HuH-7 (cell line): Measurements from ENCODE around the gene KRTAP10-2.
"Not testable (repeated sequence)": the region's sequence is repeated elsewhere in the genome, so short reads cannot be mapped to it uniquely, and the experiment has no call there.

Source experiments
- DNase-seq: peaks from one replicate; pipeline ENCODE4 v3.0.0; 2011; ENCODE audit warnings: low spot score

KRTAP10-2 gene, protein sequence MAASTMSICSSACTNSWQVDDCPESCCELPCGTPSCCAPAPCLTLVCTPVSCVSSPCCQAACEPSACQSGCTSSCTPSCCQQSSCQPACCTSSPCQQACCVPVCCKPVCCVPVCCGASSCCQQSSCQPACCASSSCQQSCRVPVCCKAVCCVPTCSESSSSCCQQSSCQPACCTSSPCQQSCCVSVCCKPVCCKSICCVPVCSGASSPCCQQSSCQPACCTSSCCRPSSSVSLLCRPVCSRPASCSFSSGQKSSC

DNA sequence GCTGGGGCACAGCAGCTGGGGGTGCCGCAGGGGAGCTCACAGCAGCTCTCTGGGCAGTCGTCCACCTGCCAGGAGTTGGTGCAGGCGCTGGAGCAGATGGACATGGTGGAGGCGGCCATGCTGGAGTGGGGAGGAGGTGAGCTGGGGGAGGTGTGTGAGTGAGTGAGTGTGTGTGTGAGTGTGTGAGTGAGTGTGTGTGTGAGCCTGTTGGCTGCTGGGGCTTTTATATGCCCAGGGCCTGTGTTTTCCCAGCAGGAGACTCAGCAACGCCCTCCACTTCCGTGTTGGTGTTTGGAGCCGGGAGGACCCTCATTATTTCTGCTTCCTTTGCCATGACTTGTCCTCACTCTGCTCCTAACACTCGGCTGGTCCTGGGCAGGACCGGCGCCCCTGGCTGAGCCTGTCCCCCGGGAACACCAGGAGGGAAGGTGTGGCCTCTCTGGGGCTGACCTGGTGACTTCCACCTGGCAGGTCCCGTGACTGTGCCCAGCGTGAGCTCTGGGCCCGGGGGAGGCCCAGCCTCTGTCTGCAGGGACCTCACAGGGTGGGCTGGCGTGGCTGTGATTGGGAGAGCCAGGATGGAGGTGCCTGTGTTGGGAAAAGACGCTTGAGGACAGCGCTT is at the start of gene KRTAP10-2:
Gene KRTAP10-2, minus strand, starts transcription at position 166 of the 622 bp plus-strand sequence. Its CDS starts 47 bp downstream, at position 119.
- DNase-seq = no peak

DNA sequence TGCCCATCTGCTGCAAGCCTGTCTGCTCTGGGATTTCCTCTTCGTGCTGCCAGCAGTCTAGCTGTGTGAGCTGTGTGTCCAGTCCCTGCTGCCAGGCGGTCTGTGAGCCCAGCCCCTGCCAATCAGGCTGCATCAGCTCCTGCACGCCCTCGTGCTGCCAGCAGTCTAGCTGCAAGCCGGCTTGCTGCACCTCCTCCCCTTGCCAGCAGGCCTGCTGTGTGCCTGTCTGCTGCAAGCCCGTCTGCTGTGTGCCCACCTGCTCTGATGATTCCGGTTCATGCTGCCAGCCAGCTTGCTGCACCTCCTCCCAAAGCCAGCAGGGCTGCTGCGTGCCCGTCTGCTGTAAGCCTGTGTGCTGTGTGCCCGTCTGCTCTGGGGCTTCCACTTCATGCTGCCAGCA is 49.8 kb upstream of the KRTAP10-2 start:
- not testable (repeated sequence) for DNase-seq

DNA sequence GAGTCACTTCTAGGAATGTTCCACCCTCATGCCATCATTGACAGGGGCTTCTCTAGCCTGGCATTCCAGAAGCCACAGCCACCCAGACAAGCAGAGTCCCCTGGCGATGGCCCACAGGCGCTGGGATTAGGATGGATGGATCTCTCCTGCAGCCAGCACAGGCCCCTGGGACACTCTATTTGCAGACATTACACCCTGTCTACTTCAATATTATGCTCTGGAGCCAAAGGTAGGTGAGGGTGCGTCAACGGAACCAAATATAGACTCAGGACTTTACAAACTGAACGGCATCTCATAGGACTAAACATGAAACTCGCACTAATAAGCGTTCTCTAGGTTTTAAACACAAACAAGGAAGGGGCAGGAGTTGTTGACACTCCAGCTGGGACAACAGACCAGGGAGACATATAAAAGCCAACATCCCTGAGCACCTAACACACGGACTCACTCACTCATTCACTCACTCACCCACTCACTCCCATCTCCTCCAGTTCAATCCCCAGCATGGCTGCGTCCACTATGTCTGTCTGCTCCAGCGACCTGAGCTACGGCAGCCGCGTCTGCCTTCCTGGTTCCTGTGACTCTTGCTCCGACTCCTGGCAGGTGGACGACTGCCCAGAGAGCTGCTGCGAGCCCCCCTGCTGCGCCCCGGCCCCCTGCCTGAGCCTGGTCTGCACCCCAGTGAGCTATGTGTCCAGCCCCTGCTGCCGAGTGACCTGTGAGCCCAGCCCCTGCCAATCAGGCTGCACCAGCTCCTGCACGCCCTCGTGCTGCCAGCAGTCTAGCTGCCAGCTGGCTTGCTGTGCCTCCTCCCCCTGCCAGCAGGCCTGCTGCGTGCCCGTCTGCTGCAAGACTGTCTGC is 49.0 kb upstream of the KRTAP10-2 start, which contains the start of gene KRTAP10-7:
Gene KRTAP10-7, plus strand, starts transcription at position 480 of the 861 bp plus-strand sequence. Its CDS starts 25 bp downstream, at position 505.
- DNase-seq = not testable (repeated sequence)

DNA sequence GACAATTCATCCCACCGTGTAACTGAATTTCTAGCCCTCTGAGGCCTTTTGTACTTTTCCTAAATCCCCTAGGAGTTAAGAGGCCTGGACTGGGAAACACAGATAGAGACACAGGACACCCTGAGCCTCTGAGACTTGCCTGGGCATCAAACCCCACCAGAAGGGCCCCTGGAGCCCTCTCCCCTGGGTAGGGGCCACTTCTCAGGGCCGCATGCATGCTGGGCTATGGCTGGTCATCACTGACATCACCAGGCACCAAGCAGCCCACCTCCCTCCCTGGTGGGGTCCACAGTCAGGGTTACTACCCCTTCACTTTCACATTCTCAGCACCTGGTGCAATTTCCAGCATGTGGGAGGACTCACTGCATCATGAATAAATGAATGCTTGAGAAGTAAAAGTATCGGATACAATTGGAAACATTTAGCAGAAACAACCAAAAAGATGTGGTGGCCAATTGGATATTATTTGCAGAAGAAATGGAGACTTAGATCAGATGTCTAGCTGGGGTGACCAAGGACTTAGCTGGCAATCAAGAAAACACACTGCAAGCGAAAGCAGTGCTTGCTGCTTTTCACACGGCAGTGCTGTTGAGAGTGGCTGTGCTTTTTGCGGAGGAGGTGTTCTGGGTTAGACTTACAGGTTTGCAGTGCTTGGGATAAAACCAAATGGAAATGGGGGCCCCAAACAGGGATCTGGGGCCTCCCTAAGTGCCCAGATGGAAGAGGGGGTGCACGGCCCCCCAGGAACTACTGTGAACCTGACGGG is 48.1 kb upstream of the KRTAP10-2 start:
- DNase-seq = no peak

DNA sequence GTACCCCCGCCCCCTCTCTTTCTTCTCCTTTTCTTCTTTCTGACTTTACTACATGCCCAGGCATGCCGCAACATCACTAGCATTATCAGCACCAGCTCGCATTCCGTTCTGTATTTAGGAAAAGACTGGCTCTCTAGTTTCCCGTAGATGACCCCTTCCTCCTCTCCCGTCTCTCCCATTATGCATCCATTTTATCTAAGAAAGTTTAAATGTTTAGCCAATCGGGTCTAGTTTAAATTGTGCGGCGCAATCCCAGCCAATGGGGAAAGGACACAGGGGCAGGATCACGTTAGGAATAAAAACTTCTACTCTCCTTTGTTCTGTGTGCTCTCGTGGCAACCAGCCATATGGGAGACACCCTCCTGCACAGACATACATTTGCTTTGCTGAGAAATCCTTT is 46.8 kb upstream of the KRTAP10-2 start:
- no peak for DNase-seq

DNA sequence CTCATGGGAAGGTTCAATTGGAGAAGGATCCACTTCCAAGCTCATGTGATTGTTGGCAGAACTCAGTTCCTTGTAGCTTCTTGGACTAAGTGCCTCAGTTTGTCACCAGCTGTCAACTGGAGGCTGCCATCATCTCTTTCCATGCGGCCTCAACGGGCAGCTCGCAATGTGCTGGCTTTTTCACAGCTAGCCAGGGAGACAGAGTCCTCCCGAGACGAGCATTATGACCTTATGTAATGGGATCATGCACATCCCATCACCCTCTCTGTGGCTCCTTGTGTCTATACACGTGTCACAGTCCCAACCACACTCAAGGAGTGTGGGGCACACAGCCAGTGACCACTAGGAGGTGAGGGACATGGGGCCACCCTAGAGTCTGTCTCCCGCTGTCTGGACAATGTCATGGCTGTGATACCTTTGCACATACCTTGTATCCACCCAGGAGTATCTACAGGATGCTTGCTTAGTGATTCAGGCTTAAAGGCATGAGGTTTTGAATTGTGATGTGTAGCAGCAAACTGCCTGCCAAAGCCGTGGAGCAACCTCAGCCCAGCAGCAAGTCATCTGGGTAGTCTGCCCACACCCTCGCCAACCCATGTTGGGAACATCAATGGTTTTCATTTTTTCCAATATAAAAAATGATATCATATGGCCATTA is 44.9 kb upstream of the KRTAP10-2 start:
- DNase-seq = no peak

DNA sequence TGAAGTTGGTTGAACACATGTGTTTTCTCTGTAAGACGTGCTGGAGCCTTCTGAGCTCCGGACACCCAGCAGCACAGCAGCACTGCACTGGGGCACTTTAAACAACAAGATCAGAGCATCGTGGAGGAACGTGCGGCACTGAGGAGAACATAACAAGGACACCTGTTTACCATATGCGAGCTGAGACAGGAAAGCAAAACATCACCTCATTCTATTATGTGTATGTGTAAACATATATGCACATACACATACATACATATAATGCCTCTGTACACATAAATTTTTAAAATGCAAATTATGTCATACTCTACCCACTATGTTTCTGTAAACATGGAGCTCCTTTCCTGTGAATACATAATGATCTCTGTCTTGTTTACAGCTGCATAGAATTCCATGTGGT is 44.2 kb upstream of the KRTAP10-2 start:
- DNase-seq = no peak

DNA sequence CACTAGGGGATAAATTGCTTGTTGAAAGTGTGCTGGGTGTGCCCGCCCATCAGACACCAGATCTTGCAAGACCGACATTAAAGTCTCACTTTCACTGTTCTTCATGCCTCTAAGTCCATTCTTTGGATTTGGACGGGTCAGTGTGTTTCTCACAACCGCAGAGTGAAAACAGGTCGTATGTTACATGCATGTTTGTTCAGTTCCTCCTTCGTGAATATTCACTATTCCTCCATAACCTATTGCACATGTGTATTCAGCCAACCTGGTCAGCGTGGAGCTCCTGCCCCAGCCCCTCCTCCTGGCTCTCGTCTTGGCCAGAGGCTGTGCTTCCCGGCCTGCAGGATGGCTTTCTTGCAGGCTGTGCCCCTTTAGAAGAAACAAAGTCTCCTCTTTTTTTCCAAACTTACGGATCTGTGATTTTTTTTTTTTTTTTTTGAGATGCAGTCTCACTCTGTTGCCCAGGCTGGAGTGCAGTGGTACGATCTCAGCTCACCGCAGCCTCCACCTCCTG is 43.2 kb upstream of the KRTAP10-2 start:
- DNase-seq = no peak

DNA sequence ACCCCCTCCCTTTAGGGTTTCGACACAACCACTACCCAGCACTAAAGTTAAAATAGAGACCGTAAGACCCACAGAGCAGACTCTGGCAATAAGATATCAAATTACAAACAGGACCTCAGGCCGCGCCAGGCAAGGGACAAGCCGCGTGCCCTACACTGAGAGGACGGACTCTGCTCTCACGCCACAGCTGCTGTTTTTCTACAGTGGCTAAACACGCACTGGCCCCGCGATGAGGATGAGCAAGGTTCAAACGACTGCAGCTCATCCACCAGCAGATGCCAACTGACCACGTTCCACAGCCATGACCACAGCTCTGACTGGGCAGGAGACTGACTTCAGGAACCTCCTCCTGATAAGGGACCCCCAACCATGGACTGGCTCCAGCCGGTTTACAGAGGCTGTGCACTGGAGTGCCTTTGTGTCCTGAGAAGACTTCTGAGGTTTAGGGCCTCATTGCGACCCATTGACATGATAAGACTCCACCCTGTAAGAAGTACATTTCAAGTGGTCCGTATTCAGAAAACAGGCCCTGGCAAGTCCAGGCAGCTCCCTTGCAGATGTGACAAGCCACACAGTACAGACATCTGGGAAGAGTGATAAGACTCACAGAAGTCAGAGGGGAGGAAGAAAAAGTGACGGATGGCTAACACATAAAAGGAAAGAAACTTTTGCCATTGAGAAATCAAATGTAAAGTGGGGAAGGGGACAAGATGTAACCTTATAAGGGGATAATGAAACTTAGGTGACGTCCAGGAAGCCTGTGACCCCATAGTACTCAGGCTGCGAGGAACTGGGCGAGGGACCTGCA is 42.5 kb upstream of the KRTAP10-2 start:
- peak; percentile 35 for DNase-seq

DNA sequence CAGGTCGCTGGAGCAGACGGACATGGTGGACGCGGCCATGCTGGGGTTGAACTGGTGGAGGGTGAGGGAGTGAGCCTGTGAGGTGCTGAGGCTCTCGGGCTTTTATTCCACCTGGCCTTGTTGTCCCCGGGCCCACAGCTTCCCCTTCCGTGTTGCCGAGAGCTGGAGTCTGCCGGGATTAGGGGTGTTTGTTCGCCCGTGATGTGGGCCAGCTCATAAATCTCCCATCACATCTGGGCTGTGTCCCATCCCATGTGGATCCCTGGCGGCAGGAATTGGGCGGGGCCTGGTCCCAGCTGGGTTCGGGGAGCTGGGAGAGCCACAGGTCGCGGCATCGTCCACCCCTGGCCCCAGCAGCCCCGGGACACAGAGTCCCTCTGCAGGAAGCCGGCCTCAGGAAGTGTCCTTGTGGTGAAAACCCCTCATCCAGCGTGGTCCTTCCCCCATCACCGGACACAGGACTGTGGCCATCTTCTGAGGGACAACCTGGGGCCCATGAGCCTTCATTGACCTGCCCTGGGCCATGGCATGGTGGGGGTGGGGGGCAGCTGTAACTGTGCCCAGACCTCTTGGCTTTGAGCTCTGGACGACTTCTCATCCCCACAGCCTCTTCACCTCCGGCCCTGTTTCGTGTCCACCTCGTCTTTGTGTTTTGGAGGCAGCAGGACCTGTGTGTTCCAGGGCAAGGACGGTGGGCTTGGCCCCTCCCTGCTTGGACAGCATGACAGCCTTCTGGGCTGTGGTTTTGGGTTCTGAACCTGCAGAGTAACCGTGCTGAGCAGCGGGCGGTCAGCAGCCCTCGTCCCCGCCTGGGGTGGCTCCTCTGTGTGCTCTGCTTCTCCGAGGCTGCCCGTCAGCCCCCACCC is 41.4 kb upstream of the KRTAP10-2 start, which contains the start of gene KRTAP10-6:
Gene KRTAP10-6, minus strand, starts transcription at position 60 of the 866 bp plus-strand sequence. Its CDS starts 21 bp downstream, at position 39.
- no peak for DNase-seq

DNA sequence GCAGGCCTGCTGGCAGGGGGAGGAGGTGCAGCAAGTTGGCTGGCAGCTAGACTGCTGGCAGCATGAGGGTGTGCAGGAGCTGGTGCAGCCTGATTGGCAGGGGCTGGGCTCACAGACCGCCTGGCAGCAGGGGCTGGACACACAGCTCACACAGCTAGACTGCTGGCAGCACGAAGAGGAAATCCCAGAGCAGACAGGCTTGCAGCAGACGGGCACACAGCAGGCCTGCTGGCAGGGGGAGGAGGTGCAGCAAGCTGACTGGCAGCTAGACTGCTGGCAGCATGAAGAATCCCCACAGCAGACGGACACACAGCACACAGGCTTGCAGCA is 40.5 kb upstream of the KRTAP10-2 start:
- not testable (repeated sequence) for DNase-seq

DNA sequence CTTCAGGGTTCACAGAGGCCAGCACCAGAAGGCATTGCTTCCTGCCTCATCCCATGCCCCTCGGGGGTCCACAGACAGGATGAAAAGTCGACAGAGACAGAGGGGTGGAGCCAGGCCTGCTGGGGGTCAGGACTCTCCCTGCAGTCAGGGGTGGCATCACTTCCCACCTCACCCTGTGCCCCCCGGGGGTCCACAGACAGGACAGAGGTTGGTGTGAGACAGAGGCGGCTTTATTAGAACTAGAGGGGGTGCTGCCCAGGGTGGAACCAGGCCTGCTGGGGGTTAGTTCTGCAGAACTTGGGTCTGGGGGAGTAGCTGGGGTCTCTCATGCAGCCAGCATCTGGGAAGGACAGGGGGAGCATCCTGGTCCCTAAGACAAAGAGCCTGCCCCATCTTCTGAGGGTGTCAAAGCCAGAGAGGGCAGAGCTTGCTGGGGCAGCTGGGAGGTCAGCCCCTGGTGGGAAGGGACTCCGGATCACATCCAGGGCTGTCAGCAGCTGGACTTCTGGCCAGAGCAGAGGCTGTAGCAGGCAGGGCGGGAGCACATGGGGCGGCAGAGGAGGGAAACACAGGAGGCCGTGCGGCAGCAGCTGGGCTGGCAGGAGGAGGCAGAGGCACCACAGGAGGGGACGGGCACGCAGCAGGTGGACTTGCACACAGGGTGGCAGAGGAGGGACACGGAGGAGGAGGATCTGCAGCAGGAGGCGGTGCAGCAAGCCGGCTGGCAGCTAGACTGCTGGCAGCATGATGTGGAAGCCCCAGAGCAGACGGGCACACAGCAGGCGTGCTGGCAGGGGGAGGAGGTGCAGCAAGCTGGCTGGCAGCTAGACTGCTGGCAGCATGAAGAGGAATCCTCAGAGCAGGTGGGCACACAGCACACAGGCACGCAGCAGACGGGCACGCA is 39.8 kb upstream of the KRTAP10-2 start:
- DNase-seq = not testable (repeated sequence)

DNA sequence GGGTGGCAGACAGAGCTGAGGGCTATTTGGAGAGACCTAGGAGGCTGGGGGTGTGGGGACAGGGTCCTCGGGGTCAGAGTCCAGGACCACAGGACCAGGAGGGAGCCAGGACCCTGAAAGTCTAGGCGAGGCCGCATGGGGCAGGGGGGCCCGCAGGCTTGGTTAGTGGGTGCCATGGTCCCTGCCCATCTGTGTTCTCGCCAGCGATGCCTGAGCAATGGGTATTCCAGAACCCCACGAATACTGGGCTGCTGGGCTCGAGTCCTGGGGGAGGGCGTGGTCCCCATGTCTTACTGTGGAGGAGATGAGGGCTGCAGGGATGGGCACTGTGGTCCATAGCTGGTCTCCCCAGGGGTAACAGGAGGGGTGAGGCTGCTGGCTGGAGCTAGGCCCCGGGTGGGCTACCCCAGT is 39.0 kb upstream of the KRTAP10-2 start:
- no peak for DNase-seq

DNA sequence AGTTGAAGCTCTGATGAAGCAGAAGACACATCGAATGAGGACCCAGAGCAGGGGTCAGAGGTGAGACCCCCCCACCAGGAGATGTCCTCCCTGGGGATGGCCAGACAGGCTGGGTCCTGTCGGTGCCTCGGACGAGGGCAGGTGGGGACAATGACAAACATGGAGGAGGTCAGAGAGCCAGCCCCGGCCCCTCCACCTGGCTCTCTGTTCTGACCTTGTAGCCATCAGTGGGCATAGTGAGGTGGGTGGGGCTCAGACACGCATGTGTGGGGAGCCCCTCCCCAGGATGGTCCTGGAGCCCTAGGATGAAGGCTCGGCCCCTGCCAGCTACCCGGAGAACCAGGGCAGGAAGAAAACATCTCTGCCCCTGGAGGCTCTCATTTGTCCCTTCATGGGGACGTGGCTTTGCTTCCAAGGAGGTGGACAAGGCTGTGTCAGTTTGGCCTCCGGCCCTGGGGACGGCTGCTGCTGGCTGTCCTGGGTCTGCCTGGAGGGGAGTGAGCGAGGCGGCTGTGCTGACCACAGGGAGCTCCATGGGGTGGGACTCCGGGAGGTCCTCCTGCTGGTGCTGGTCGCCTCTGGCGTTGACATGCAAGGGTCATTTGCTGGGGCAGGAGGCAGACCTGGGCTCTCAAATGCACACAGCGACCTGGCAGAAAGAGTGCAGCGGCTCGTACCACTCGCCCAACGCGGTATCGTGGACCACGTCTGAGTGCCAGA is 38.4 kb upstream of the KRTAP10-2 start:
- no peak for DNase-seq

DNA sequence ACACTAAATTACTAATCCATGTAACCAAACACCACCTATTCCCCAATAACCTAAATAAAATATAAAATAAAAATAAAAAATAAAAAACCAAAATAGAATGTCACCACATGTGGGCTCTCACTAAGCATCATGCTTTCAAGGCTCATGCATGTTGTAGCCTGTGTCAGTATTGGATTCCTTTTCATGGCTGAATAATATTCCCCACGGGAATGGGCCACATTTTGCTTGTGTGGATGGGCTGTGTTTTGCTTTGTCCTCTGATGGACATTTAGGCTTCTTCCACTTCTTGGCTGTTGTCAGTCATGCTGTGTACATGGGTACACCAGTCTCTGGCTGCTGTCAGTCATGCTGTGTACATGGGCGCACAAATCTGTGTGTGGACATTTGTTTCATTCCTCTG is 37.8 kb upstream of the KRTAP10-2 start:
- DNase-seq = no peak

DNA sequence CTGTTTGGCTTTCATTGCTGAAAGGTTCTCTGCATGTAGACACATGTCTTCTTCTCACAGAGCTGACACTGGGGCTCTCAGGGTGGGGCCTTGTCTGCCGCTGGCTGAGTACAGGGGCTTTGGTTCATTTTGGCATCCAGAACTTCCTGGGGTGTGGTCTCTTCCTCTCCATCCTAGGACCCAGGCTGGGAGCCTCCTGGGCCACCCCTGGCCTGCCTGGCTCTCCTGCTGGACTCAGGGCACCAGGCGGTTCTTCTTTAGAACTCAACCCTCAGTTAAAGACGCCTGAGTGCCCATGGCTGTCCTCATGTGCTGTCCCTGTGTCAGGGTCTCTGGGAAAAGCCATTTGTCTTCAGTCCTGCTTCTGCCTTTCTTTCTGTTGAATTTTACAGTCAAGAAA is 34.6 kb upstream of the KRTAP10-2 start:
- no peak for DNase-seq

DNA sequence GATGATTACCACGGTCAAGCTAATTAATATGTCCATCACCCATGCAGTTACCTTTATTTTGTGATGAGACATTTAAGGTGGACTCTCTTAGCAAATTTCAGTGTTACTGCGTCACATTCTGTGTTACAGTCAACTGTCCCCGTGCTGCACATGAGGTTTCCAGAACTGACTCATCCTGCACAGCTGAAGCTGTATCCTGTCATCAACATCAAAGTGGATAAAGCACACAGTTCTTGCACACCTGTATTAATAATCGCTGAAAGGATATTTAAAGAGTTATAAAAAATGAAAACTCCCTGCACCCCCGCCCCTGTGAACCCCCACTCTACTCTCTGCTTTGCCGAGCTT is 32.5 kb upstream of the KRTAP10-2 start:
- DNase-seq = no peak
